ENCODE data around the gene PSAPL1.

PSAPL1 gene

GRCh38 chr4:7424553-7425111 lies 10.1 kb downstream of the PSAPL1 start:
- DNase-seq (ENCODE audit: low read depth in 2 of 2), result no peak
- no peak for TF ChIP-seq CTCF (IDR thresholded peaks at IDR 0.05; ENCODE audit: low read depth, low read length)
- no peak overlapping the region for H3K4me3 ChIP-seq (replicated peaks in 1 of 2; ENCODE audit: low read depth in 2 of 2, low read length in 2 of 2)

- no peak for DNase-seq (ENCODE audit: low read depth in 2 of 2)
- TF ChIP-seq CTCF (IDR thresholded peaks at IDR 0.05; ENCODE audit: low read depth, low read length), result no peak
- no peak overlapping the region for H3K4me3 ChIP-seq (replicated peaks in 1 of 2; ENCODE audit: low read depth in 2 of 2, low read length in 2 of 2)
Measured at GRCh38 chr4:7423801-7424552, 10.8 kb downstream of the PSAPL1 start.

- no peak for DNase-seq (ENCODE audit: low read depth in 2 of 2)
- TF ChIP-seq CTCF (IDR thresholded peaks at IDR 0.05; ENCODE audit: low read depth, low read length), result no peak
- H3K4me3 ChIP-seq (replicated peaks in 1 of 2; ENCODE audit: low read depth in 2 of 2, low read length in 2 of 2), result no peak overlapping the region
Measured at GRCh38 chr4:7423391-7423790, 11.3 kb downstream of the PSAPL1 start.

- TF ChIP-seq CTCF (IDR thresholded peaks at IDR 0.05; ENCODE audit: low read depth, low read length), result no peak
- no peak for DNase-seq (ENCODE audit: low read depth in 2 of 2)
Measured at GRCh38 chr4:7422898-7423180, 11.9 kb downstream of the PSAPL1 start.

GRCh38 chr4:7422151-7422897 lies 12.4 kb downstream of the PSAPL1 start:
- no peak for DNase-seq (ENCODE audit: low read depth in 2 of 2)
- no peak for TF ChIP-seq CTCF (IDR thresholded peaks at IDR 0.05; ENCODE audit: low read depth, low read length)

More at GRCh38 chr4:7422898-7423180, 11.9 kb downstream of the PSAPL1 start:
- H3K4me3 ChIP-seq (replicated peaks in 1 of 2; ENCODE audit: low read depth in 2 of 2, low read length in 2 of 2), result no peak overlapping the region

GRCh38 chr4:7421356-7422150 lies 13.2 kb downstream of the PSAPL1 start:
- DNase-seq (ENCODE audit: low read depth in 2 of 2), result no peak
- TF ChIP-seq CTCF (IDR thresholded peaks at IDR 0.05; ENCODE audit: low read depth, low read length), result no peak
- H3K4me3 ChIP-seq (replicated peaks in 1 of 2; ENCODE audit: low read depth in 2 of 2, low read length in 2 of 2), result no peak overlapping the region

More at GRCh38 chr4:7422151-7422897, 12.4 kb downstream of the PSAPL1 start:
- H3K4me3 ChIP-seq (replicated peaks in 1 of 2; ENCODE audit: low read depth in 2 of 2, low read length in 2 of 2), result no peak overlapping the region
